ENCODE results near the gene ALDH5A1.
A peak's percentile ranks its signal among the peaks of the same experiment; 100 is the strongest.
"Not testable (repeated sequence)": the region's sequence is repeated elsewhere in the genome, so short reads cannot be mapped to it uniquely, and the experiment has no call there.

The ALDH5A1 gene

GRCh38 chr6:24501374-24501773, 6.6 kb downstream of the ALDH5A1 start:
- DNase-seq = no peak
- Mint-ChIP-seq H3K36me3 (ENCODE audit: low read depth) (peaks cover 26% of the 10 kb centered on the region), H3K4me1 (peaks cover 16% of the 10 kb centered on the region), H3K27ac (no peak overlapping the region), H3K27me3 (no peaks in the 10 kb centered on the region), H3K9me3 (peaks cover 9% of the 10 kb centered on the region), H3K4me3 (no peak overlapping the region)
- peak; percentile 75 for ATAC-seq

- Mint-ChIP-seq H3K36me3 (ENCODE audit: low read depth) (peaks cover 22% of the 10 kb centered on the region), H3K27me3 (no peaks in the 10 kb centered on the region), H3K4me1 (peaks cover 14% of the 10 kb centered on the region), H3K27ac (no peak overlapping the region), H3K4me3 (no peak overlapping the region), H3K9me3 (peaks cover 5% of the 10 kb centered on the region)
- no peak for ATAC-seq
- DNase-seq = no peak
These were observed 7.1 kb downstream of the ALDH5A1 start for GRCh38 chr6:24501914-24502313.

GRCh38 chr6:24504287-24504648, 9.5 kb downstream of the ALDH5A1 start:
- Mint-ChIP-seq H3K27me3 (no peaks in the 10 kb centered on the region), H3K4me3 (no peak overlapping the region), H3K4me1 (peaks cover 3% of the 10 kb centered on the region), H3K9me3 (peaks cover 7% of the 10 kb centered on the region), H3K36me3 (ENCODE audit: low read depth) (peaks cover 36% of the 10 kb centered on the region), H3K27ac (no peak overlapping the region)
- ATAC-seq = no peak
- no peak for DNase-seq

- DNase-seq (no peak), ATAC-seq (no peak)
- Mint-ChIP-seq H3K27me3 (no peaks in the 10 kb centered on the region), H3K4me3 (no peak overlapping the region), H3K36me3 (ENCODE audit: low read depth) (peaks cover 38% of the 10 kb centered on the region), H3K9me3 (peaks cover 7% of the 10 kb centered on the region), H3K4me1 (peaks cover 3% of the 10 kb centered on the region), H3K27ac (no peak overlapping the region)
These were observed 10.1 kb downstream of the ALDH5A1 start for GRCh38 chr6:24504649-24505586.

GRCh38 chr6:24506814-24507520, 12.2 kb downstream of the ALDH5A1 start:
- Mint-ChIP-seq H3K4me3 (no peak overlapping the region), H3K9me3 (peaks cover 7% of the 10 kb centered on the region), H3K36me3 (ENCODE audit: low read depth) (peaks cover 38% of the 10 kb centered on the region), H3K27ac (no peak overlapping the region), H3K27me3 (no peaks in the 10 kb centered on the region), H3K4me1 (no peaks in the 10 kb centered on the region)
- ATAC-seq = no peak
- no peak for DNase-seq

- H3K9me3 Mint-ChIP-seq, H3K4me1 Mint-ChIP-seq, ATAC-seq, H3K27ac Mint-ChIP-seq, DNase-seq, H3K27me3 Mint-ChIP-seq, H3K4me3 Mint-ChIP-seq: not testable (repeated sequence)
- H3K36me3 Mint-ChIP-seq (ENCODE audit: low read depth) = peaks cover 29% of the 10 kb centered on the region
These were observed 17.2 kb downstream of the ALDH5A1 start for GRCh38 chr6:24511976-24512375.

GRCh38 chr6:24513602-24514001, 18.8 kb downstream of the ALDH5A1 start:
- Mint-ChIP-seq H3K27ac (no peak overlapping the region), H3K4me1 (peaks cover 3% of the 10 kb centered on the region), H3K4me3 (no peak overlapping the region), H3K36me3 (ENCODE audit: low read depth) (peaks cover 18% of the 10 kb centered on the region), H3K9me3 (no peaks in the 10 kb centered on the region), H3K27me3 (no peaks in the 10 kb centered on the region)
- no peak for DNase-seq
- no peak for ATAC-seq

GRCh38 chr6:24517659-24518543, 23.1 kb downstream of the ALDH5A1 start:
- DNase-seq (no peak), ATAC-seq (no peak)
- peaks cover 12% of the 10 kb centered on the region for H3K4me1 Mint-ChIP-seq
- H3K36me3 Mint-ChIP-seq (ENCODE audit: low read depth) = peaks cover 9% of the 10 kb centered on the region
- H3K9me3 Mint-ChIP-seq = no peaks in the 10 kb centered on the region
- peak overlapping the region; percentile 57 for H3K27ac Mint-ChIP-seq
- H3K4me3 Mint-ChIP-seq = no peak overlapping the region
- no peaks in the 10 kb centered on the region for H3K27me3 Mint-ChIP-seq

- H3K27me3 Mint-ChIP-seq = no peaks in the 10 kb centered on the region
- H3K27ac Mint-ChIP-seq = peak overlapping the region; percentile 14
- DNase-seq = peak; percentile 48
- peaks cover 12% of the 10 kb centered on the region for H3K4me1 Mint-ChIP-seq
- ATAC-seq = peak; percentile 87
- no peaks in the 10 kb centered on the region for H3K36me3 Mint-ChIP-seq (ENCODE audit: low read depth)
- H3K9me3 Mint-ChIP-seq = no peaks in the 10 kb centered on the region
- H3K4me3 Mint-ChIP-seq = no peak overlapping the region
These were observed 26.3 kb downstream of the ALDH5A1 start for GRCh38 chr6:24520929-24521546.

GRCh38 chr6:24522228-24523176, 27.7 kb downstream of the ALDH5A1 start:
- no peaks in the 10 kb centered on the region for H3K9me3 Mint-ChIP-seq
- H3K27me3 Mint-ChIP-seq = no peaks in the 10 kb centered on the region
- ATAC-seq (no peak), DNase-seq (no peak)
- no peaks in the 10 kb centered on the region for H3K36me3 Mint-ChIP-seq (ENCODE audit: low read depth)
- peaks cover 14% of the 10 kb centered on the region for H3K4me1 Mint-ChIP-seq
- peak overlapping the region; percentile 56 for H3K27ac Mint-ChIP-seq
- no peak overlapping the region for H3K4me3 Mint-ChIP-seq

GRCh38 chr6:24524329-24524728, 29.6 kb downstream of the ALDH5A1 start:
- H3K27me3 Mint-ChIP-seq = no peaks in the 10 kb centered on the region
- no peak overlapping the region for H3K27ac Mint-ChIP-seq
- no peaks in the 10 kb centered on the region for H3K9me3 Mint-ChIP-seq
- no peak for ATAC-seq
- DNase-seq = no peak
- peaks cover 14% of the 10 kb centered on the region for H3K4me1 Mint-ChIP-seq
- H3K4me3 Mint-ChIP-seq = no peak overlapping the region
- H3K36me3 Mint-ChIP-seq (ENCODE audit: low read depth) = no peaks in the 10 kb centered on the region

GRCh38 chr6:24524805-24525204, 30.0 kb downstream of the ALDH5A1 start:
- H3K4me3 Mint-ChIP-seq = no peak overlapping the region
- no peaks in the 10 kb centered on the region for H3K36me3 Mint-ChIP-seq (ENCODE audit: low read depth)
- no peaks in the 10 kb centered on the region for H3K27me3 Mint-ChIP-seq
- no peaks in the 10 kb centered on the region for H3K9me3 Mint-ChIP-seq
- H3K4me1 Mint-ChIP-seq = peaks cover 14% of the 10 kb centered on the region
- DNase-seq (no peak), ATAC-seq (no peak)
- no peak overlapping the region for H3K27ac Mint-ChIP-seq

- no peak overlapping the region for H3K27ac Mint-ChIP-seq
- no peaks in the 10 kb centered on the region for H3K36me3 Mint-ChIP-seq (ENCODE audit: low read depth)
- no peak for DNase-seq
- no peaks in the 10 kb centered on the region for H3K27me3 Mint-ChIP-seq
- no peak overlapping the region for H3K4me3 Mint-ChIP-seq
- no peak for ATAC-seq
- peaks cover 5% of the 10 kb centered on the region for H3K4me1 Mint-ChIP-seq
- H3K9me3 Mint-ChIP-seq = no peaks in the 10 kb centered on the region
These were observed 35.2 kb downstream of the ALDH5A1 start for GRCh38 chr6:24529985-24530384.

Data from activated naive CD8-positive, alpha-beta T cell treated with anti-CD3 and anti-CD28 coated beads, Interleukin-2, amount 50 U/mL, for 24 hours (primary cell).